Camera-type eye (tissue), 1 donor: Measurements from ENCODE around the gene RNF11. TPM values are rescaled to one million over a fixed set of nuclear protein-coding genes. Genes with fewer than 3 reads are reported as not detected.

Experiments
- total RNA-seq: library from RNA; depleted of rRNA; stranded (reverse); fragments of >200 nt; gene quantifications from one replicate; pipeline ENCODE4 v1.2.3, GENCODE V29; 2014

Gene RNF11
- total RNA-seq, result 121 TPM

GRCh38 chr1:51235673-51236530, at the start of gene RNF11:
Gene RNF11 (plus strand): TSS chr1:51236273. CDS start chr1:51236757, 484 bp downstream.

Other genes starting within 250 kb of the RNF11 start
- not detected for gene C1orf185, start 134.0 kb upstream of the RNF11 start, total RNA-seq
- 5.2 TPM for gene TTC39A, start 94.3 kb downstream of the RNF11 start, total RNA-seq